Hair follicle dermal papilla cell (primary cell): Measurements from ENCODE around the gene ZCWPW1. TPM values are rescaled to one million over a fixed set of nuclear protein-coding genes. Genes with fewer than 3 reads are reported as not detected.

Source experiments
- total RNA-seq: library from RNA; depleted of rRNA; stranded (reverse); fragments of >200 nt; gene quantifications from 2 replicates; pipeline ENCODE4 v1.2.3, GENCODE V29; 2012

The ZCWPW1 gene
- total RNA-seq, result 1.6 and 2.1 TPM in 2 replicates

GRCh38 chr7:100428199-100428966 lies at the start of gene ZCWPW1:
TSS of gene ZCWPW1 (minus strand) at chr7:100428703. CDS start at chr7:100420649, 8,054 bp downstream.

GRCh38 chr7:100464210-100464660 lies 35.7 kb upstream of the ZCWPW1 start, which contains the start of gene SPACDR:
TSS of gene SPACDR (minus strand) at chr7:100464260. CDS start at chr7:100464025, 235 bp downstream.

GRCh38 chr7:100429637-100430492 lies 1.4 kb upstream of the ZCWPW1 start, which contains the start of gene MEPCE:
TSS of gene MEPCE (plus strand) at chr7:100429831. CDS start at chr7:100430019, 188 bp downstream.

GRCh38 chr7:100373261-100373831 lies 55.2 kb downstream of the ZCWPW1 start, which contains the start of gene PILRA:
TSS of gene PILRA (plus strand) at chr7:100373487. CDS start at chr7:100373657, 170 bp downstream.

GRCh38 chr7:100358027-100358856 lies 70.3 kb downstream of the ZCWPW1 start, which contains the start of gene PILRB:
TSS of gene PILRB (plus strand) at chr7:100358117. CDS start at chr7:100358303, 186 bp downstream.

Other genes with a start within 250 kb of the ZCWPW1 start
- not detected in 2 replicates for gene PVRIG, start 208.8 kb downstream of the ZCWPW1 start, total RNA-seq
- not detected in 2 replicates for gene SPDYE3, start 121.0 kb downstream of the ZCWPW1 start, total RNA-seq
- gene PILRB, start 70.6 kb downstream of the ZCWPW1 start, total RNA-seq, result 10.7 and 13.4 TPM in 2 replicates
- gene PILRA, start 55.2 kb downstream of the ZCWPW1 start, total RNA-seq, result 0.36 TPM in 1 of 2 replicates, not detected in the other
- 34.1 and 34.2 TPM in 2 replicates for gene MEPCE, start 1.1 kb upstream of the ZCWPW1 start, total RNA-seq
- 11.5 and 15.4 TPM in 2 replicates for gene PPP1R35, start 7.8 kb upstream of the ZCWPW1 start, total RNA-seq
- 0.32 TPM in 1 of 2 replicates, not detected in the other for gene SPACDR, start 35.6 kb upstream of the ZCWPW1 start, total RNA-seq
- gene TSC22D4, start 50.5 kb upstream of the ZCWPW1 start, total RNA-seq, result 28.4 and 31.6 TPM in 2 replicates
- 3.0 and 4.7 TPM in 2 replicates for gene NYAP1, start 55.2 kb upstream of the ZCWPW1 start, total RNA-seq
- 14.2 and 15.6 TPM in 2 replicates for gene AGFG2, start 110.5 kb upstream of the ZCWPW1 start, total RNA-seq
- not detected in 2 replicates for gene SAP25, start 145.2 kb upstream of the ZCWPW1 start, total RNA-seq
- gene LRCH4, start 157.4 kb upstream of the ZCWPW1 start, total RNA-seq, result 22.1 and 28.4 TPM in 2 replicates
- gene FBXO24, start 157.6 kb upstream of the ZCWPW1 start, total RNA-seq, result 0.32 and 1.2 TPM in 2 replicates
- gene PCOLCE, start 173.7 kb upstream of the ZCWPW1 start, total RNA-seq, result 254 and 321 TPM in 2 replicates
- 7.9 and 13.6 TPM in 2 replicates for gene MOSPD3, start 183.8 kb upstream of the ZCWPW1 start, total RNA-seq
- 0.49 and 1.1 TPM in 2 replicates for gene TFR2, start 212.8 kb upstream of the ZCWPW1 start, total RNA-seq
- gene ACTL6B, start 227.7 kb upstream of the ZCWPW1 start, total RNA-seq, result not detected in 2 replicates
- gene GNB2, start 245.0 kb upstream of the ZCWPW1 start, total RNA-seq, result 108 and 144 TPM in 2 replicates